Trophoblast cell (in vitro differentiated cells and primary cell): ENCODE measurements around the gene HEPHL1.

Experiments
- DNase-seq, 2 donors: peaks; one replicate each; pipeline ENCODE4 v3.0.0-alpha.2; 2016
- H2AFZ ChIP-seq: 2 replicates; pipeline ENCODE4 v1.6.1; 2013; ENCODE audit warnings: low read length, moderate library complexity, mild to moderate bottlenecking; ENCODE audit not compliant: insufficient read depth, poor library complexity
- H2AK5ac ChIP-seq: 2 replicates; pipeline ENCODE4 v1.6.1; 2013; ENCODE audit warnings: mild to moderate bottlenecking, low read length
- H2BK120ac ChIP-seq: 2 replicates; pipeline ENCODE4 v1.6.1; 2013; ENCODE audit warnings: low read length, mild to moderate bottlenecking, moderate library complexity; ENCODE audit not compliant: insufficient read depth, poor library complexity
- H2BK12ac ChIP-seq: 2 replicates; pipeline ENCODE4 v1.6.1; 2013; ENCODE audit warnings: mild to moderate bottlenecking, low read length, moderate library complexity
- H2BK5ac ChIP-seq: 2 replicates; pipeline ENCODE4 v1.6.1; 2013; ENCODE audit warnings: low read length, low read depth, moderate library complexity, mild to moderate bottlenecking; ENCODE audit not compliant: poor library complexity
- H3K14ac ChIP-seq: 2 replicates; pipeline ENCODE4 v1.6.1; 2013; ENCODE audit warnings: mild to moderate bottlenecking, low read length
- H3K18ac ChIP-seq: 2 replicates; pipeline ENCODE4 v1.6.1; 2013; ENCODE audit warnings: mild to moderate bottlenecking, low read length
- H3K23ac ChIP-seq: 2 replicates; pipeline ENCODE4 v1.6.1; 2013; ENCODE audit warnings: low read length
- H3K27ac ChIP-seq: 2 replicates; pipeline ENCODE4 v1.5.1; 2013; ENCODE audit warnings: low read depth, mild to moderate bottlenecking, inconsistent platforms, low read length, moderate library complexity
- H3K27me3 ChIP-seq: 2 replicates; pipeline ENCODE4 v1.6.1; 2013; ENCODE audit warnings: inconsistent platforms, mild to moderate bottlenecking, low read length, moderate library complexity; ENCODE audit not compliant: insufficient read depth
- H3K36me3 ChIP-seq, 2 experiments: 1 replicate in 1 of 2; 2 replicates in 1 of 2; pipeline ENCODE4 v1.6.1; 2013; ENCODE audit warnings: low read length in 2 of 2, mild to moderate bottlenecking in 2 of 2, moderate library complexity in 1 of 2; ENCODE audit not compliant: insufficient read depth in 2 of 2, control insufficient read depth in 1 of 2
- H3K4ac ChIP-seq: 2 replicates; pipeline ENCODE4 v1.6.1; 2013; ENCODE audit warnings: low read depth, mild to moderate bottlenecking, low read length, moderate library complexity
- H3K4me1 ChIP-seq, 2 experiments: 1 replicate in 1 of 2; 2 replicates in 1 of 2; pipeline ENCODE4 v1.6.1; 2013; ENCODE audit warnings: low read length in 2 of 2, mild to moderate bottlenecking in 2 of 2, moderate library complexity in 1 of 2; ENCODE audit not compliant: insufficient read depth in 2 of 2, control insufficient read depth in 1 of 2
- H3K4me2 ChIP-seq: 2 replicates; pipeline ENCODE4 v1.6.1; 2013; ENCODE audit warnings: inconsistent platforms, mild to moderate bottlenecking, low read length, moderate library complexity
- H3K4me3 ChIP-seq: 2 replicates; pipeline ENCODE4 v1.5.1; 2013; ENCODE audit warnings: mild to moderate bottlenecking, low read depth, low read length, inconsistent platforms
- H3K79me1 ChIP-seq: one replicate; pipeline ENCODE4 v1.6.1; 2013; ENCODE audit warnings: low read length
- H3K79me2 ChIP-seq: 2 replicates; pipeline ENCODE4 v1.6.1; 2013; ENCODE audit warnings: low read length, mild to moderate bottlenecking; ENCODE audit not compliant: control insufficient read depth, insufficient read depth, poor library complexity
- H3K9ac ChIP-seq: 2 replicates; pipeline ENCODE4 v1.6.1; 2013; ENCODE audit warnings: mild to moderate bottlenecking, low read length
- H3K9me3 ChIP-seq: 2 replicates; pipeline ENCODE4 v1.6.1; 2013; ENCODE audit warnings: low read depth, mild to moderate bottlenecking, control low read depth, inconsistent platforms, low read length; ENCODE audit not compliant: insufficient read depth
- H4K12ac ChIP-seq: 2 replicates; pipeline ENCODE4 v1.6.1; 2013; ENCODE audit warnings: low read depth, mild to moderate bottlenecking, low read length, moderate library complexity
- H4K8ac ChIP-seq: 2 replicates; pipeline ENCODE4 v1.6.1; 2013; ENCODE audit warnings: low read depth, mild to moderate bottlenecking, low read length, moderate library complexity
- H4K91ac ChIP-seq: one replicate; pipeline ENCODE4 v1.6.1; 2013; ENCODE audit warnings: low read depth, mild to moderate bottlenecking, low read length, moderate library complexity
- WGBS: extraction: QIAGEN DNeasy Blood & Tissue Kit; methylation state at CpG from one replicate; pipeline ENCODE4 v1.1.7; 2013; ENCODE audit warnings: missing lambda C conversion rate; ENCODE audit not compliant: insufficient read length, insufficient coverage; ENCODE audit errors: extremely low coverage; 5-methylcytosine and 5-hydroxymethylcytosine counted together

HEPHL1 gene

GRCh38 chr11:93993747-93994146 is 27.4 kb upstream of the HEPHL1 start:
- Histone ChIP-seq H3K4me3 (no peak overlapping the region), H3K23ac (no peak overlapping the region), H2BK5ac (no peak overlapping the region), H4K8ac (no peak overlapping the region), H3K4ac (no peak overlapping the region), H4K91ac (no peak overlapping the region), H3K27ac (no peak overlapping the region), H3K4me2 (no peak overlapping the region), H2BK120ac (no peak overlapping the region), H3K27me3 (no peaks in the 10 kb centered on the region), H3K9ac (no peak overlapping the region), H3K14ac (no peak overlapping the region), H4K12ac (no peak overlapping the region), H3K36me3 (no peaks in the 10 kb centered on the region), H3K18ac (no peak overlapping the region), H3K9me3 (no peaks in the 10 kb centered on the region), H2BK12ac (no peak overlapping the region), H3K79me1 (no peaks in the 10 kb centered on the region), H3K79me2 (no peaks in the 10 kb centered on the region), H2AFZ (no peak overlapping the region), H2AK5ac (no peak overlapping the region), H3K4me1 (no peaks in the 10 kb centered on the region)
- no peak for DNase-seq
- no CpG with 5 or more reads among the region's 1 CpG for WGBS

GRCh38 chr11:93997741-93998140 is 23.4 kb upstream of the HEPHL1 start:
- Histone ChIP-seq H3K4ac (no peak overlapping the region), H3K4me1 (no peaks in the 10 kb centered on the region), H4K8ac (no peak overlapping the region), H3K18ac (no peak overlapping the region), H3K9me3 (no peaks in the 10 kb centered on the region), H3K79me2 (no peaks in the 10 kb centered on the region), H3K23ac (no peak overlapping the region), H4K12ac (no peak overlapping the region), H2AK5ac (no peak overlapping the region), H3K27ac (no peak overlapping the region), H3K36me3 (no peaks in the 10 kb centered on the region), H2BK5ac (no peak overlapping the region), H3K14ac (no peak overlapping the region), H3K27me3 (no peaks in the 10 kb centered on the region), H3K9ac (no peak overlapping the region), H2BK12ac (no peak overlapping the region), H2BK120ac (no peak overlapping the region), H3K4me3 (no peak overlapping the region), H3K79me1 (no peaks in the 10 kb centered on the region), H3K4me2 (no peak overlapping the region), H4K91ac (no peak overlapping the region), H2AFZ (no peak overlapping the region)
- no CpG with 5 or more reads among the region's 3 CpGs for WGBS
- no peak for DNase-seq

- Histone ChIP-seq H3K79me1 (no peaks in the 10 kb centered on the region), H2AK5ac (no peak overlapping the region), H2BK120ac (no peak overlapping the region), H4K91ac (no peak overlapping the region), H2BK12ac (no peak overlapping the region), H3K79me2 (no peaks in the 10 kb centered on the region), H3K9me3 (no peaks in the 10 kb centered on the region), H3K14ac (no peak overlapping the region), H4K8ac (no peak overlapping the region), H3K9ac (no peak overlapping the region), H3K4me3 (no peak overlapping the region), H3K4me1 (no peaks in the 10 kb centered on the region), H3K4ac (no peak overlapping the region), H4K12ac (no peak overlapping the region), H3K36me3 (no peaks in the 10 kb centered on the region), H2AFZ (no peak overlapping the region), H3K4me2 (no peak overlapping the region), H2BK5ac (no peak overlapping the region), H3K27me3 (no peaks in the 10 kb centered on the region), H3K23ac (no peak overlapping the region), H3K18ac (no peak overlapping the region), H3K27ac (no peak overlapping the region)
- WGBS, result no CpG with 5 or more reads among the region's 2 CpGs
- no peak for DNase-seq
Measured at GRCh38 chr11:94000659-94001058, 20.5 kb upstream of the HEPHL1 start.

GRCh38 chr11:94002226-94002625 is 18.9 kb upstream of the HEPHL1 start:
- no peak overlapping the region for H2AK5ac ChIP-seq
- no peaks in the 10 kb centered on the region for H3K79me1 ChIP-seq
- no peak overlapping the region for H3K4me2 ChIP-seq
- H3K4ac ChIP-seq, result no peak overlapping the region
- no peak overlapping the region for H4K91ac ChIP-seq
- H3K36me3 ChIP-seq, result no peaks in the 10 kb centered on the region
- H2BK12ac ChIP-seq, result no peak overlapping the region
- no peaks in the 10 kb centered on the region for H3K79me2 ChIP-seq
- H3K9me3 ChIP-seq, result no peaks in the 10 kb centered on the region
- no peak overlapping the region for H4K12ac ChIP-seq
- no peak for DNase-seq
- H2BK120ac ChIP-seq, result no peak overlapping the region
- no peak overlapping the region for H3K23ac ChIP-seq
- no peak overlapping the region for H3K14ac ChIP-seq
- no peaks in the 10 kb centered on the region for H3K4me1 ChIP-seq
- H3K9ac ChIP-seq, result no peak overlapping the region
- no peaks in the 10 kb centered on the region for H3K27me3 ChIP-seq
- no peak overlapping the region for H3K18ac ChIP-seq
- no peak overlapping the region for H3K4me3 ChIP-seq
- H3K27ac ChIP-seq, result no peak overlapping the region
- no peak overlapping the region for H2BK5ac ChIP-seq
- no peak overlapping the region for H4K8ac ChIP-seq
- no CpG with 5 or more reads among the region's 2 CpGs for WGBS
- no peak overlapping the region for H2AFZ ChIP-seq

- no peaks in the 10 kb centered on the region for H3K27me3 ChIP-seq
- H3K27ac ChIP-seq, result no peak overlapping the region
- no peak overlapping the region for H2AFZ ChIP-seq
- no peak overlapping the region for H3K4me2 ChIP-seq
- no peak overlapping the region for H4K12ac ChIP-seq
- no peak overlapping the region for H2BK120ac ChIP-seq
- H3K18ac ChIP-seq, result no peak overlapping the region
- H3K14ac ChIP-seq, result no peak overlapping the region
- H3K4me1 ChIP-seq, result no peaks in the 10 kb centered on the region
- no peak overlapping the region for H3K4me3 ChIP-seq
- no peak overlapping the region for H4K8ac ChIP-seq
- H3K4ac ChIP-seq, result no peak overlapping the region
- H4K91ac ChIP-seq, result no peak overlapping the region
- no peaks in the 10 kb centered on the region for H3K79me1 ChIP-seq
- no peak overlapping the region for H2AK5ac ChIP-seq
- H3K9ac ChIP-seq, result no peak overlapping the region
- no peaks in the 10 kb centered on the region for H3K9me3 ChIP-seq
- H3K79me2 ChIP-seq, result no peaks in the 10 kb centered on the region
- H2BK12ac ChIP-seq, result no peak overlapping the region
- H3K23ac ChIP-seq, result no peak overlapping the region
- no peak overlapping the region for H2BK5ac ChIP-seq
- H3K36me3 ChIP-seq, result no peaks in the 10 kb centered on the region
- no peak for DNase-seq
Measured at GRCh38 chr11:94007426-94007825, 13.7 kb upstream of the HEPHL1 start.
